IMR-90 (cell line): ENCODE results near the gene DOK3. TPM values are rescaled to one million over a fixed set of nuclear protein-coding genes. Genes with fewer than 3 reads are reported as not detected.

ENCODE experiments used
- ATAC-seq: fragments of 200-7000 bp; cut with Tn5 transposase; 2 replicates; pipeline ENCODE4 v1.9.1; 2020; ENCODE audit warnings: low read depth, mild to moderate bottlenecking, moderate library complexity
- BruUV-seq: library from RNA; stranded (reverse); fragments of 400-500 nt; replicated peaks from 2 replicates; lab custom pipeline; 2021; lab: Mats Ljungman, UMichigan
- CTCF ChIA-PET: fragments of 300-600 bp; formaldehyde crosslinking; extraction: SDS; loops from one replicate; lab custom pipeline; 2021; ENCODE audit warnings: antibody characterized with exemption; lab: Yijun Ruan, JAX
- POLR2A ChIA-PET: fragments of 300-600 bp; sonication (Branson Sonifier 250); formaldehyde crosslinking; loops from one replicate; lab custom pipeline; 2022; ENCODE audit warnings: antibody characterized with exemption; ENCODE audit not compliant: unreplicated experiment; lab: Charles Lee
- DNase-seq: peaks from one replicate; pipeline ENCODE4 v3.0.0; 2013
- H2AFZ ChIP-seq: replicated peaks from 2 replicates; pipeline ENCODE3; 2013; ENCODE audit warnings: low read length, mild to moderate bottlenecking; ENCODE audit not compliant: poor library complexity
- H2AK5ac ChIP-seq: 2 replicates; pipeline ENCODE4 v1.6.1; 2013; ENCODE audit warnings: low read depth, low read length, inconsistent platforms
- H2AK9ac ChIP-seq: replicated peaks from 2 replicates; pipeline ENCODE3; 2013; ENCODE audit warnings: mild to moderate bottlenecking, low read depth, low read length, moderate library complexity; ENCODE audit not compliant: poor library complexity
- H2BK120ac ChIP-seq: 2 replicates; pipeline ENCODE4 v1.6.1; 2013; ENCODE audit warnings: low read depth, low read length, inconsistent platforms
- H2BK15ac ChIP-seq: 3 replicates; pipeline ENCODE4 v1.6.1; 2013; ENCODE audit warnings: low read depth, low read length, inconsistent platforms
- H2BK20ac ChIP-seq: 2 replicates; pipeline ENCODE4 v1.6.1; 2013; ENCODE audit warnings: low read depth, mild to moderate bottlenecking, inconsistent platforms, low read length, moderate library complexity
- H2BK5ac ChIP-seq: 2 replicates; pipeline ENCODE4 v1.6.1; 2013; ENCODE audit warnings: mild to moderate bottlenecking, low read depth, low read length, inconsistent platforms; ENCODE audit not compliant: poor library complexity, severe bottlenecking
- H3K14ac ChIP-seq: replicated peaks from 2 replicates; pipeline ENCODE4 v1.6.1; 2013; ENCODE audit warnings: low read depth, low read length, inconsistent platforms
- H3K18ac ChIP-seq: 2 replicates; pipeline ENCODE4 v1.6.1; 2013; ENCODE audit warnings: low read depth, low read length, control low read depth
- H3K23ac ChIP-seq: 2 replicates; pipeline ENCODE4 v1.6.1; 2013; ENCODE audit warnings: low read depth, low read length, inconsistent platforms
- H3K27ac ChIP-seq: 2 replicates; pipeline ENCODE4 v1.5.1; 2013; ENCODE audit warnings: mild to moderate bottlenecking, control low read depth, low read length; ENCODE audit not compliant: insufficient read depth
- H3K27me3 ChIP-seq: 2 replicates; pipeline ENCODE4 v1.6.1; 2013; ENCODE audit warnings: low read length; ENCODE audit not compliant: control insufficient read depth, insufficient read depth
- H3K36me3 ChIP-seq: 2 replicates; pipeline ENCODE4 v1.6.1; 2013; ENCODE audit warnings: low read length, mixed read lengths; ENCODE audit not compliant: control insufficient read depth, insufficient read depth
- H3K4ac ChIP-seq: 2 replicates; pipeline ENCODE4 v1.6.1; 2013; ENCODE audit warnings: low read depth, low read length, inconsistent platforms
- H3K4me1 ChIP-seq: 2 replicates; pipeline ENCODE4 v1.6.1; 2013; ENCODE audit warnings: low read length, mixed read lengths; ENCODE audit not compliant: control insufficient read depth, insufficient read depth
- H3K4me2 ChIP-seq: 2 replicates; pipeline ENCODE4 v1.6.1; 2013; ENCODE audit warnings: low read depth, mild to moderate bottlenecking, control low read depth, low read length, moderate library complexity
- H3K4me3 ChIP-seq: 2 replicates; pipeline ENCODE4 v1.5.1; 2013; ENCODE audit warnings: low read depth, mild to moderate bottlenecking, control low read depth, low read length, moderate library complexity; ENCODE audit not compliant: insufficient read depth
- H3K56ac ChIP-seq: 2 replicates; pipeline ENCODE4 v1.6.1; 2013; ENCODE audit warnings: low read length, inconsistent platforms; ENCODE audit not compliant: insufficient read depth; ENCODE audit errors: extremely low read depth
- H3K79me1 ChIP-seq, 2 experiments: 2 replicates each; pipeline ENCODE4 v1.6.1; 2013; ENCODE audit warnings: low read length in 2 of 2, inconsistent platforms in 1 of 2, low read depth in 1 of 2
- H3K9ac ChIP-seq: 2 replicates; pipeline ENCODE4 v1.6.1; 2013; ENCODE audit warnings: low read depth, low read length, control low read depth
- H3K9me1 ChIP-seq: 2 replicates; pipeline ENCODE4 v1.6.1; 2013; ENCODE audit warnings: low read length, inconsistent platforms; ENCODE audit not compliant: insufficient read depth
- H3K9me3 ChIP-seq: 2 replicates; pipeline ENCODE4 v1.6.1; 2013; ENCODE audit warnings: low read length; ENCODE audit not compliant: control insufficient read depth, insufficient read depth
- H4K20me1 ChIP-seq: 2 replicates; pipeline ENCODE4 v1.6.1; 2013; ENCODE audit warnings: low read length, inconsistent platforms; ENCODE audit not compliant: insufficient read depth
- H4K5ac ChIP-seq: 2 replicates; pipeline ENCODE4 v1.6.1; 2013; ENCODE audit warnings: mild to moderate bottlenecking, low read depth, low read length, control low read depth
- H4K8ac ChIP-seq, 2 experiments: 2 replicates each; pipeline ENCODE4 v1.6.1; 2013; ENCODE audit warnings: low read depth in 2 of 2, low read length in 2 of 2, control low read depth in 1 of 2, inconsistent platforms in 1 of 2
- H4K91ac ChIP-seq: 2 replicates; pipeline ENCODE4 v1.6.1; 2013; ENCODE audit warnings: low read depth, low read length, inconsistent platforms; ENCODE audit not compliant: insufficient read depth
- CEBPB ChIP-seq: IDR thresholded peaks from 2 replicates; pipeline ENCODE4 v1.6.1; 2012; ENCODE audit warnings: low read depth, low read length, improper control_type of control experiment
- CHD1 ChIP-seq: IDR thresholded peaks from 2 replicates; pipeline ENCODE4 v1.6.1; 2012; ENCODE audit warnings: low read depth, low read length, improper control_type of control experiment
- FOS ChIP-seq: fragments of 150-350 bp; IDR thresholded peaks from 2 replicates; pipeline ENCODE4 v1.6.1; 2016; ENCODE audit warnings: low read depth, low read length
- MAFK ChIP-seq: IDR thresholded peaks from 2 replicates; pipeline ENCODE4 v1.6.1; 2012; ENCODE audit warnings: low read depth, low read length, improper control_type of control experiment
- MAZ ChIP-seq: IDR thresholded peaks from 2 replicates; pipeline ENCODE4 v1.6.1; 2012; ENCODE audit warnings: low read depth, mild to moderate bottlenecking, low read length, improper control_type of control experiment, moderate library complexity, borderline replicate concordance
- NFE2L2 ChIP-seq: fragments of 150-350 bp; IDR thresholded peaks from 2 replicates; pipeline ENCODE4 v1.6.1; 2016; ENCODE audit warnings: low read depth, mild to moderate bottlenecking, low read length
- POLR2A ChIP-seq: IDR thresholded peaks from 2 replicates; pipeline ENCODE4 v1.6.1; 2012; ENCODE audit warnings: mild to moderate bottlenecking, low read depth, low read length
- RCOR1 ChIP-seq: IDR thresholded peaks from 2 replicates; pipeline ENCODE4 v1.6.1; 2012; ENCODE audit warnings: mild to moderate bottlenecking, low read length, improper control_type of control experiment; ENCODE audit not compliant: insufficient replicate concordance
- RFX5 ChIP-seq: IDR thresholded peaks from 2 replicates; pipeline ENCODE4 v1.8.0; 2012; ENCODE audit warnings: low read depth, mild to moderate bottlenecking, low read length, moderate library complexity
- WGBS, 2 experiments: methylation state at CpG; one replicate each; pipeline versions ENCODE4 v1.1.5 to v1.1.7; 2013; ENCODE audit warnings: missing lambda C conversion rate in 2 of 2; ENCODE audit not compliant: insufficient read length in 1 of 2; ENCODE audit errors: extremely low coverage in 2 of 2; 5-methylcytosine and 5-hydroxymethylcytosine counted together
- dilution Hi-C: fragments of 300-500 bp; cut with HindIII; formaldehyde crosslinking; loops from one replicate; pipeline ENCODE4 v1.14.3; 2018; ENCODE audit warnings: low sequenced_read_pairs; ENCODE audit not compliant: unreplicated experiment
- in situ Hi-C: fragments of 300-500 bp; cut with MboI; formaldehyde crosslinking; loops from 3 replicates; pipeline ENCODE4 v1.14.3; 2019; ENCODE audit warnings: low sequenced_read_pairs, inconsistent platforms, mixed read lengths
- intact Hi-C: fragments of 100-400 bp; cut with micrococcal nuclease; formaldehyde crosslinking; loops from 2 replicates; pipeline ENCODE4 v1.10.0; 2022
- polyA plus RNA-seq, 3 experiments: library from polyadenylated mRNA; depleted of rRNA; stranded (reverse); fragments of >200 nt; gene quantifications; 2 replicates each; pipeline ENCODE4 v1.2.3, GENCODE V29; 2012; ENCODE audit warnings: low replicate concordance in 1 of 3
- total RNA-seq: library from RNA; depleted of rRNA; stranded (reverse); fragments of >200 nt; gene quantifications from 2 replicates; pipeline ENCODE4 v1.2.3, GENCODE V29; 2012
- TF ChIP-seq, protein P1 (sequence below): fragments of 150-350 bp; IDR thresholded peaks from 2 replicates; pipeline ENCODE4 v1.6.1; 2016; ENCODE audit warnings: low read depth, mild to moderate bottlenecking, low read length, moderate library complexity, borderline replicate concordance
- TF ChIP-seq, protein P2 (sequence below): conservative IDR thresholded peaks from 2 replicates; pipeline ENCODE4 v1.5.1; 2012; ENCODE audit warnings: mild to moderate bottlenecking, low read depth, low read length, improper control_type of control experiment

The DOK3 gene
- total and polyA plus RNA-seq, 2 of the 4 experiments (the other 2 are of a cell fraction): 0.54 to 3.9 TPM

DNA sequence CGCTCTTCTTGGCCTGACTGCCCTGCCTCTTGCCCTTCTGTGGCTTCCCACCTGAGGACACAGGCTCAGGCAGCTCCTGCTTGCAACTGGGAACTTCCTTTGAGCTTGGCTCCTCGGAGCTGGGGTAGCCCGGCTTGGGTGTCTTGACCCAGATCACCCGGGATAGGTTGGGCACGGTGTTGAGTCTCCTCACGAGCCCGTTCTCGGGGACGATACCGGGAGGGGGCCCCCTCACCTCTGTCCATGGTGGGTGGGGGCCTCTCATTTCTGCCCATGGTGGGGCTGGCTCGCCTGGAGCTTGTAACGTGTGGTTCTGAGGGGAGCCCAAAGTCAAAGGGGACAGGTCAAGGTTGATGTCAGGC, 14.9 kb upstream of the DOK3 start:
- Histone ChIP-seq H2BK20ac (no peak overlapping the region), H3K9ac (no peak overlapping the region), H3K56ac (no peak overlapping the region), H3K18ac (no peak overlapping the region), H3K79me1 (peaks cover 29 to 67% of the 10 kb centered on the region in 2 experiments), H3K9me3 (no peaks in the 10 kb centered on the region), H3K27me3 (no peaks in the 10 kb centered on the region), H2BK5ac (no peak overlapping the region), H2BK120ac (no peak overlapping the region), H3K4ac (no peak overlapping the region), H3K23ac (no peak overlapping the region), H2AK5ac (no peak overlapping the region), H3K27ac (no peak overlapping the region), H4K8ac (no peak overlapping the region), H3K4me2 (no peak overlapping the region), H3K4me1 (no peaks in the 10 kb centered on the region), H4K20me1 (peaks cover 9% of the 10 kb centered on the region), H3K14ac (no peak overlapping the region), H4K5ac (no peak overlapping the region), H2AK9ac (no peak overlapping the region), H2BK15ac (no peak overlapping the region), H3K36me3 (peaks cover 89% of the 10 kb centered on the region), H4K91ac (no peak overlapping the region), H3K9me1 (peaks cover 5% of the 10 kb centered on the region; the same call in 1 of the 2 replicates), H3K4me3 (no peak overlapping the region), H2AFZ (no peak overlapping the region)
- intact Hi-C loops (no loop called here), dilution Hi-C loops (no loop called here), in situ Hi-C loops (no loop called here)
- ChIA-PET CTCF (no interaction called here), POLR2A (no interaction called here)
- DNase-seq (no peak), ATAC-seq (no peak)
- TF ChIP-seq, protein P1, sequence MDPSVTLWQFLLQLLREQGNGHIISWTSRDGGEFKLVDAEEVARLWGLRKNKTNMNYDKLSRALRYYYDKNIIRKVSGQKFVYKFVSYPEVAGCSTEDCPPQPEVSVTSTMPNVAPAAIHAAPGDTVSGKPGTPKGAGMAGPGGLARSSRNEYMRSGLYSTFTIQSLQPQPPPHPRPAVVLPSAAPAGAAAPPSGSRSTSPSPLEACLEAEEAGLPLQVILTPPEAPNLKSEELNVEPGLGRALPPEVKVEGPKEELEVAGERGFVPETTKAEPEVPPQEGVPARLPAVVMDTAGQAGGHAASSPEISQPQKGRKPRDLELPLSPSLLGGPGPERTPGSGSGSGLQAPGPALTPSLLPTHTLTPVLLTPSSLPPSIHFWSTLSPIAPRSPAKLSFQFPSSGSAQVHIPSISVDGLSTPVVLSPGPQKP: no peak
- TF ChIP-seq MAFK: no peak
- no peak for TF ChIP-seq NFE2L2
- TF ChIP-seq MAZ: no peak
- no peak for TF ChIP-seq POLR2A
- no peak for TF ChIP-seq FOS
- TF ChIP-seq CEBPB: no peak
- no peak for TF ChIP-seq RCOR1
- TF ChIP-seq RFX5: no peak
- TF ChIP-seq, protein P2, sequence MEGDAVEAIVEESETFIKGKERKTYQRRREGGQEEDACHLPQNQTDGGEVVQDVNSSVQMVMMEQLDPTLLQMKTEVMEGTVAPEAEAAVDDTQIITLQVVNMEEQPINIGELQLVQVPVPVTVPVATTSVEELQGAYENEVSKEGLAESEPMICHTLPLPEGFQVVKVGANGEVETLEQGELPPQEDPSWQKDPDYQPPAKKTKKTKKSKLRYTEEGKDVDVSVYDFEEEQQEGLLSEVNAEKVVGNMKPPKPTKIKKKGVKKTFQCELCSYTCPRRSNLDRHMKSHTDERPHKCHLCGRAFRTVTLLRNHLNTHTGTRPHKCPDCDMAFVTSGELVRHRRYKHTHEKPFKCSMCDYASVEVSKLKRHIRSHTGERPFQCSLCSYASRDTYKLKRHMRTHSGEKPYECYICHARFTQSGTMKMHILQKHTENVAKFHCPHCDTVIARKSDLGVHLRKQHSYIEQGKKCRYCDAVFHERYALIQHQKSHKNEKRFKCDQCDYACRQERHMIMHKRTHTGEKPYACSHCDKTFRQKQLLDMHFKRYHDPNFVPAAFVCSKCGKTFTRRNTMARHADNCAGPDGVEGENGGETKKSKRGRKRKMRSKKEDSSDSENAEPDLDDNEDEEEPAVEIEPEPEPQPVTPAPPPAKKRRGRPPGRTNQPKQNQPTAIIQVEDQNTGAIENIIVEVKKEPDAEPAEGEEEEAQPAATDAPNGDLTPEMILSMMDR: no peak
- TF ChIP-seq CHD1: no peak
- BruUV-seq: no TSS peak
- WGBS, 2 experiments: 100% methylated on average over 1 of the region's 12 CpGs; no CpG with 5 or more reads in 1 of the 2 experiments
